SW 1271 (cell line): ENCODE results near the gene CTBP1.
A peak's percentile ranks its signal among the peaks of the same experiment; 100 is the strongest.

ENCODE experiments used
- DNase-seq, 2 experiments: peaks; one replicate each; lab custom pipeline; 2025; lab: John Stamatoyannopoulos, UW

CTBP1 gene

GRCh38 chr4:1249731-1250526 lies 999 bp upstream of the CTBP1 start:
- no peak for DNase-seq

- DNase-seq = peak; percentile 41 to 55
These were observed 309 bp upstream of the CTBP1 start for GRCh38 chr4:1249148-1249730.

GRCh38 chr4:1247864-1248244 lies 1.1 kb downstream of the CTBP1 start:
- DNase-seq = no peak

- no peak for DNase-seq
These were observed 1.7 kb downstream of the CTBP1 start for GRCh38 chr4:1246901-1247863.

DNA sequence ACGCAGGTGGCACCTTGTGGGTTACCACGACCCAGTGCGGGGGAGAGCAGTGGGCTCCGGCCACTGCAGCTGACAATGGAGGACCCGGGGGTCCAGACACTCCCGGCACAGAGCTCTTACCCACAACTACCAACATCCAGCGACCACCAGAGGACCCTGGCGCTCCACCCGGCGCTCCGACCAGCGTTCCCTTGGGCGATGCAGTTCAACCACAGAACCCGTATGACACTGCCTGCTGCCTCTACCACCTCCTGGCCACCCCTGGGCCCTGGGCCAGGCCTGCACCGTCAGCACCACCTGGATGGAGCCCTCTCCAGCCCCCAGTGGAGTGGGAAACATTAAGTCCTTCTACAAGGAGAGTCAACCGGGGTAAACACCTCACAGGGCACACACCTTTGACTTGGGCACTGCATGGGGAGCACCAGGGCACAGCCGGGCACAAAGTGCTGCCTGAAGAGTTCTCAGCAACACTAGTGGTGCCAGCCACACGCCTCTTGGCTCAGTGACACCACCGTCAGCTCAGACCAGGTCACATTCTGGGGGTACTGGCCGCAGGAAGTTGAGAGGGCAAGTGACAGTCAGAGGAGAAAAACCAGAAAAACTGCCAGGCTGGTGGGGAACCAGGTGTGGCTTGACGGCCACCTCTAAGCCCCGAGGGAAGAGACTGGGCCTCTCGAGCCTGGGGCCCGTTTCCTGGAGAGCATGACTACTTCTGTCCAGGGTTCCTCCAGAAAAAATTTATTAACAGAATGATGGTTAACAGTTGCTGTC lies 2.6 kb downstream of the CTBP1 start:
- DNase-seq = no peak

DNA sequence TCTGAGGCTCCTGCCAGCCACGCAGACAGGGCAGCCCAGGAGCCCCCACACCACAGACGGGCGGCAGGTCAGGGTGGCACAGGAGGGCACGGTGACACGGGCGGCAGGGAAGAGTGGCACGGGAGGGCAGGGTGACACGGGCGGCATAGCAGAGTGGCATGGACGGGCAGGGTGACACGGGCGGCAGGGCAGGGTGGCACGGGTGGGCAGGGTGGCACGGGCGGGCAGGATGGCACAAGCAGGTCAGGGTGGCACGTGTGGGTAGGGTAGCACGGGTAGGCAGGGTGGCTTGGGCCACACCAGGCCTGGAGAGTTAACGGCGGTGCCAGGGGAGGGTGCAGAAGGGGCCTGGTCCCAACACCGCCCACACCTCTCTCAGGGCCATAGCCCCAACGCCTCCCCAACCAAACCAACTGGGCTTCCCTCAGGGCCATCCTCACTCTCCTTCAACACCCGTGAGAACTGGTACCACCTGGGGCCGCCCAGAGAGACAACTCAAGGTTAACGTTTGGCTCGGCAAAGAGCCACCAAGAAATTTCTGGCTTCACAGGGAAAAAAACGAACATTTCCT lies 3.4 kb downstream of the CTBP1 start:
- DNase-seq = no peak

DNA sequence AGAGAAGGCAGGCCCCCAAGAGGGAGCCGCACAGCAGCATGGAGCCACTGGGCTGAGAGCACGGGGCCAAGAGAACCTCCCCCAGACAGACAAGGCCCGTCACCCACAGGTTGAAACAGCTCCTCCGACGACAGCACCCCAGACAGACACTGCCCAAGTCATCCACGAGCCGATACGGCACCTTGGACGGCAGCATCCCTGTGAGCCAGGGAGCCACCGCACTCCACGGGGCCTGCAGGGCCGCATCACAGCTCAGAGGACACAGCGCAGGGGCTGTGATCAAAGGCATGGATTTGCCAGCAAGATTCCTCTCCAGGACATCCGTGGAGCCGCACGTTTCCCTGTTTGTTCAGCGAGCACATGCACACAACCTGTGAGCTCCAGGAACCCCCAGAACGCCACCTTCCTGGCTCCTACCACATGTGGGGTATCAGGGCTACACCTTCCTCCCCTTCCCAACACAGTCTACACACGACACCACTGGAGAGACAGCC lies 3.9 kb downstream of the CTBP1 start:
- no peak for DNase-seq

DNA sequence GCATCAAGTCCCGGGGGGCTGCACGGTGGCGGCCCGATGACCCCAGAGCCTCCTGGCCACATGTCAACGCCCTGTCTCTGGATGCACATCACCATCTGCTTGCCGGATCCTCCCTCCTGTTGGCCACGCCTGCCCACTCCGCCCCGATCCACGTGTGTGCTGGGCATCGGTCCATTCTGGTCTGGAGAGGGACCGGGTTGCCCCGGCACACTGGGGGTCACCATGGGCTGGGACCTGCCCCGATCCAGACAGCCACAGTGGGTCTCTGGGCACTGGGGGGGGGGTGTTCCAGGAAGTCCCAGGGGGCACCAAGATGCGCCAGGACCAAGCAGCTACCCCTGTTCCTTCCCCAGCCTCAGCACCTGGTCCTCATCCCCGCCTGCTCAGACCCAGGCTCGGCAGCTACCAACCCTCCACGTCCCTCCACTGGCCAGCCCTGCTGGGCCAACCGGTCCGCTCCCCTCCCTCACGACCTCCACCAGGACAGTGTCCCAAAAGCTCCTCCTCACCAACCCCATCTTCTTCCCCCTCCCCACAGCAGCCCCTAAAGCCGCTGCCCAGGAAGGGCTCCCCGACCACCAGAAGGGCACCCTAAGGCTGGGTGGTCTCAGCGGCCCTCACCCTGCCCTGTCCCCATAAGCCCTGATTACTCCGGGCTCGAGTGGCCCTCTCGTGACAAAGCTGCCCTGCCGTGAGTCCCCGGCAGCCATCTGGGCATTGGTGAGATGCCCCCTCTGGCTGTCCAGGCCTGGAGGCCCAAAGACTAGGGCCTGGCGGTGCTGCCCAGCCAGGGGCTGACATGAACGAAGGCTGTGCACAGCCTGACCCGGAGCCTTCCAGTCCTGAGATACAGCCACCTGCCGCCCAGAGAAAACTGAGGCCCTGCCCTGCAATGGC lies 4.6 kb downstream of the CTBP1 start:
- DNase-seq = no peak

DNA sequence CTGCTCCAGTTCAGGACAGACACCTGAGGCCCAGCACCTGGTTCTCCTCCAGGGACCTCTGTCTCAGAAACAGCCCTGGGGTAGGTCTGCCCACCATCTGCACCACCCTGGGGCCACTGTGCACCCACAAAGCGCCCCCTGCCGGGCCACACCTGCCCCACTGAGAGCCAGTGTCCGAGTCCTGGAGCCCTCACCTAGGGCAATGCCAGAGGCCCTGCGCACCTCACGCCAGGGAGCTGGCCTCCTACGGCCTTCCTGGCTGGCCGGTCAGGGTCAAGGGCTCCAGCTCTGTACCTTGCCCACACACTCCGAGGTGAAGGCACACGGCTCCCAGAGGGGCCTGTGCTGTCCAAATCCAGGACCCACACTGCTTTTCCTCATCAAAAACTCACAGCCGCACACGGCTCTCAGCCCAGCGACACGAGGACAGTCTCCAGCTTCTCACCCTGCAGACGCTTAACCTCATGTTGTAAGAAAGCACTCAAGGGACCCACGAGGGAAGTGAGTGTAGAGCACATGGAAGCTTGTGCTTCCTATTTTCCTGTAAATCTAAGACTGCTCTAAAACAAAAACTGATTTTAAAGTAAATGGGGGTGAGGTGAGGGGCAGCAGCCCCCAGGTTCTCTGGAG lies 5.4 kb downstream of the CTBP1 start:
- DNase-seq = no peak

DNA sequence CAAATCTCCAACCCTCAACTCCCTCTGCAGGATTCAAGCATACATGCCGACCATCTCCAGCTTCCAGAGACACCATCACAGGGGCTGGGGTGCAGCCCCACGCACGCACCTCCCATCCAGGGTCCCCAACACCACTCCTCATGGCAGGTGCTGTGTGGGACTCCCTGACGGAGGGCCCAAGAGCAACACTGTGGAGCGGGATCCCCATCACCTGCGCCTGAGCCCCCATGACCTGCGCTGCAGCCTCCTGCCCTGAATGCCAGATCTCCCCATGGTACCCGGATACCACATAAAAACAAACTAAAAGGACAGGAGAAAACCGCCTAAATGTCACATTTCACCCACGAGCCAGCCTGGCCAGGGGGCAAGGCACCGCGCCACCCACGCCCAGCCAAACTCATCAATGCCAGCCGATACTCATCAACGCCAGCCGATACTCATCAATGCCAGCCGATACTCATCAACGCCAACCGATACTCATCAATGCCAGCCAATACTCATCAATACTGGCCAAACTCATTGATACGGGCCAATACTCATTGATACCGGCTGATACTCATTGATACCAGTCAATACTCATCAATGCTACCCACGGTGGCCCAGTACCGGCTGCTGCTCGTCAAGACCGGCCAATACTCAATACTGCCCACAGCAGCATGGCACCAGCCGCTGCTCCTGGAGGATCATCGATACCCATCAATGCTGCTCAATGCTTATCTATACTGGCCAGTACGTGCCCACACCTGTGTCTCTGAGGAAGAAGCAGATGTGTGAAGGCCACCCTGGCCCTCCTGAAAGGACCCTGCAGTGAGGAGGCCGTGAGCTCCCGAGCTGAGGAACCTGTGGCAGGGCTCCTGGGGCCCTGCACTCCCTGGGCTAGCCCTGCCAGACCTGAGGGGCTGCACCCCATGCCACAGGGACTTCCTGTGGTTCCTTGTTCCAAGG lies 6.2 kb downstream of the CTBP1 start:
- no peak for DNase-seq

DNA sequence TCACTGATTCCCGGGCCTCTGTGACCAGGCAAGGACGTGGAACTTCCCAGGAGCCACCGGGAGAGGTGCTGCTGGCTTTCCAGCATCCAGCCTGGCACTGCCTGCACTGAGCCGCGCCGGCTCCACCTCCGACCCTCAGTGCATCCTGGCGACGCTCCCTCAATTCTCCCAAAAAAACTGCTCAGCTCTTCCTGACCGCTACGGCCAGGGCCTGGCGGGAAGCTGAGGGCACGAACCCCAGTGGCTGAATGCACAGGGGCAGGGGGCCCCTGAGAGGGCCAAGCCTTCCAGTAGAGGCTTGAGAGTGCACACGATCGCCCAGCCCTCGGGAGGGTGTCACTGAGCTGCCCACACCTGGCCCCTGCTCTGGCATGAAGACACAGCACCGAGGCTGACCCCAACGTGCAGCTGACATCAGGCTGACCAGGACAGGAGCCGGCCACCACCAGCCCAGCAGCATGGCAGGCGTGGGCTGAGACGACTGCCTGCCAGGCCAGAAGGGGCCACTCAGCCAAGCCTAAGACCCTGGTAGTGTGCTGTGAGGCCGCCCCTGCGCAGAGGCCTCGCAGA lies 6.9 kb downstream of the CTBP1 start:
- no peak for DNase-seq

DNA sequence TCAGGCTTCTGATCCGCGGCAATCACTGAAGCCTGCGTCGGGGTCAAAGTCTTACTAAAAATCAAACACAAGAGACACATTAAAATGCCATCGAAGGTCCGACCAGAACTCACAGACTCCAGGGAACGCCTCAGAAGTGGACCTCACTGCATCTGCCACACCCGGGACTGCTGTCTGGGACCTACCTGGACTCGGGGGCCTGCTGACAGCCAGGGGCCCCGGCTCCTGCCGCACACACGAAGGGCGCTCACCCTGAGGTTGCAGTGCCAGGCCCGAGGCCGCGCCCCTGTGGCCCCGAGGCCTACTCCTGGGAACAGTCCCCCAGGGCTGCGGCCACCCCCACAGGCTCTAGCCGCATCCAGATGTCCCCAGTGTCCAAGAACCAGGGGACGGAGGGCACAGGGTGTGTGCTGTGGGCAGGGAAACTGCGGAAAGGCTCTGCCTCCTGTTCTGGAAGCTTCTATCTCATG lies 7.4 kb downstream of the CTBP1 start:
- DNase-seq = no peak

DNA sequence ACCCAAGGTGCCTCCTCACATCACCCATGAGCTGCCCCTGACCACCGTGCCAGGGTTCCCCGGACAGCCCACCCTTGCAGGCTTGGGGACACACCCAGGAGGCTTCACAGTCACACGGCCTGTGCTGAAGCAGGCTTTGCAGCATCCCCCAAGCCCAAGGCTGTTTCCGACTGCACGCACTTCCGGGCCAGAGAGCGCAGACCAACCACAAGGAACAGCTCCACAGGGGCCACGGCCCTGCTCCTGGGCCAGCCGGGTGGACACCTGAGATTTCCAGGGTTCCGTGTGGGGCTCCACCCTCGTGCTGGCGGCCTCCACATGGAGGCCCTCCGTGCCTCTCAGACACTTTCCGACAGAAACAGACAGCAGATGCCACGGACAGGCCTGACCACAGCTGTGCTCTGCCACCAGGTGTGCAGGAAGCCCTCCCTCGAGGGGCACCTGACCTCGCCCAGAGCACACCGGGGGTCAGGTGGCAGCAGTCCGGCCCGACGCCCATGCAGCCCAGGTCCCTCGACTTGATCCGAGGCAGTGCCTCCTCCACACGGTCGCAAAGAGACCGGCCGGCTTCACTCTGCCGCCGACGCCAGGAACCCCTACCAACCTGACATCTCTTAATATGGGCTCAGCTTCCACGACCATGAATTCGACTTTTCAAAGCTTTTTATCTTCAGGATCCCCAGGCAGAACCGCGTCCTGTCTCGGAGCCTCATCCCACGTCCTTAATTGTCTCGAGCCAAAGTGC lies 8.0 kb downstream of the CTBP1 start:
- DNase-seq = no peak

DNA sequence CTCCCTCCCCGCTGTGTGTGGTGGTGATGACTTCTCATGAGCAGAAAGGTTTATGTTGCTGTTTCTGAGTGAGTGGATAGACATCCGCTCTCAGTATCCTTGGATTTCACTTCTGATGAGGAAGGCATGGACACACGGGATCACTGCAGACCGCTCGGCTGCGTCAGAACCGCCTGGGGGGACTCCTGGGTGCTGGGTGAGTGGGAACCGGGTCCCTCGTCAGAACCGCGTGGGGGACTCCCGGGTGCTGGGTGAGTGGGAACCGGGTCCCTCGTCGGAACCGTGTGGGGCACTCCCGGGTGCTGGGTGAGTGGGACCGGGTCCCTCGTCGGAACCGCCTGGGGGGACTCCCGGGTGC lies 9.0 kb downstream of the CTBP1 start:
- DNase-seq = no peak

DNA sequence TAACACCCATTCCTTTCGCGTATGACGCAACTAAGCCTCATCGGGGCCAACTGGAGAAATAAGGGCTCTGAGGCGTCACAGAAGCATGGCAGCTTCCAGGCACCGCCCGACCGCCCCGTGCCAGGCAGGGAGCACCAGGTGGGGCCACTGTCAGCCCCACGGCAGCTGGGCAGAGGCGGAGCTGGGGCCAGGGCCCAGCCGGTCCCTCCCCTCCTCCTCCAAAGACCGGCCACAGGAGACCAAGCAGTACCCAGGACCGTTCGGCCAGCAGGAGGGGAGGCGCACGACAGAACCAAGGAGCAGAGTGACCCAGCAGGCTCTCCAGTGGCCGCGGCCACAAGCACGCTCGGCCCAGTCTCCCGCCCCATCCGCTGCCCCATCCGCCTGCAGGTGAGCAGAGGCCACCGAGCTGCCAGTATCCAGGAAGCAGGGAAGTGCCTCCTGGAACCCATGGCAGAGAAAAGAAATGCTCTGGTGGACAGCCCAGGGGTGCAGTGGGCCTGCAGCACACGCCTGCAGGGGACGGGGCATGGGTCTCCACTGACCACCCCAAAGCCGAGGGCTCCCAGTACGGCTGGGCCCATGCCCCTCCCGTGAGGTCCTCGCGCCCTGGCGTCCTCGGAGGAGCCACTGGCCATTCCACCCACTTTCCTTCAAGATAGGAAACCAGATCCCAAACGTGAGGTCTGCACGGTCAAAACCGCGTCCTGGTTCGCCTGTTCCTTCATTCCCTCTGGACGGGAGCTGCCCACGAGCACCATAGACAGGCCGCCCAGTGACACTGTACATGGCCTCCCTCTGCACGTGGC lies 9.6 kb downstream of the CTBP1 start:
- DNase-seq = no peak

DNA sequence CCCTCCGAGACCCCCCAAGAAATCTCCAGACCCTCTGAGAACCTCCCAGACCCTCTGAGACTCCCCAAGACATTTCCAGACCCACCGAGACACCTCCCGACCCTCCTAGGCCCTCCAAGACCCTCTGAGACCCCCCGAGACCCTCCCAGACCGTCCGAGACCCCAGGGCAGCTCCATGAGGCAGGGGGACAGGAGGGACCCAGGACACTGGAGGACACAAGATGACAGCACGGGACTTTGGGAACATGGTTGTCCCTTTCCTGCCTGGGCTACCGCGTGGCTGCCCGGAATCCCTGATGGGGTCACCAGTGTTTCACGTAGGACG lies 10.3 kb downstream of the CTBP1 start:
- DNase-seq = no peak
